HEK293 (cell line): ENCODE data around the gene HBZ.

ENCODE experiments used
- HOXA7 ChIP-seq: sonication (generic); formaldehyde crosslinking; IDR thresholded peaks from 2 replicates; pipeline ENCODE4 v1.8.1; 2022; ENCODE audit warnings: missing genetic modification reagents, borderline replicate concordance
- KLF16 ChIP-seq: fragments of 450-650 bp; formaldehyde crosslinking; IDR thresholded peaks from 2 replicates; pipeline ENCODE4 v1.5.1; 2017; ENCODE audit warnings: missing biosample characterization, missing genetic modification characterization
- SCRT2 ChIP-seq: fragments of 450-650 bp; formaldehyde crosslinking; IDR thresholded peaks from 2 replicates; pipeline ENCODE4 v1.5.1; 2016; ENCODE audit warnings: missing biosample characterization, missing genetic modification characterization
- ZBTB8A ChIP-seq: fragments of 450-650 bp; formaldehyde crosslinking; IDR thresholded peaks from 2 replicates; pipeline ENCODE4 v1.5.1; 2016; ENCODE audit warnings: missing biosample characterization, missing genetic modification characterization
- ZNF146 ChIP-seq: fragments of 450-650 bp; formaldehyde crosslinking; IDR thresholded peaks from 2 replicates; pipeline ENCODE4 v1.5.1; 2016; ENCODE audit warnings: missing biosample characterization, missing genetic modification characterization
- ZNF169 ChIP-seq: fragments of 450-650 bp; formaldehyde crosslinking; IDR thresholded peaks from 2 replicates; pipeline ENCODE4 v1.5.1; 2016; ENCODE audit warnings: missing biosample characterization, missing genetic modification characterization
- ZNF23 ChIP-seq: fragments of 450-650 bp; formaldehyde crosslinking; IDR thresholded peaks from 2 replicates; pipeline ENCODE4 v1.5.1; 2016; ENCODE audit warnings: missing biosample characterization, missing genetic modification characterization, borderline replicate concordance
- ZNF274 ChIP-seq, 2 experiments: fragments of 200-500 bp in 1 of 2; fragments of 450-650 bp in 1 of 2; sonication (Bioruptor generic) in 1 of 2; formaldehyde crosslinking in 1 of 2; IDR thresholded peaks; 2 replicates each; pipeline versions ENCODE4 v1.5.1 to v1.6.1; 2014 to 2016; ENCODE audit warnings: borderline replicate concordance in 1 of 2, inconsistent platforms in 1 of 2, low read length in 1 of 2, missing biosample characterization in 1 of 2, missing genetic modification characterization in 1 of 2
- ZNF654 ChIP-seq: fragments of 450-650 bp; formaldehyde crosslinking; IDR thresholded peaks from 2 replicates; pipeline ENCODE4 v1.5.1; 2016; ENCODE audit warnings: low read depth, missing biosample characterization, missing genetic modification characterization
- ZNF776 ChIP-seq: fragments of 450-650 bp; formaldehyde crosslinking; IDR thresholded peaks from 2 replicates; pipeline ENCODE4 v1.5.0; 2017; ENCODE audit warnings: missing biosample characterization, missing genetic modification characterization, borderline replicate concordance
- TF ChIP-seq, protein P1 (sequence below): fragments of 450-650 bp; formaldehyde crosslinking; IDR thresholded peaks from 2 replicates; pipeline ENCODE4 v1.5.1; 2016; ENCODE audit warnings: missing biosample characterization, missing genetic modification characterization
- TF ChIP-seq, protein P2 (sequence below): fragments of 450-650 bp; formaldehyde crosslinking; IDR thresholded peaks from 2 replicates; pipeline ENCODE4 v1.5.1; 2016; ENCODE audit warnings: missing biosample characterization, missing genetic modification characterization

DNA sequence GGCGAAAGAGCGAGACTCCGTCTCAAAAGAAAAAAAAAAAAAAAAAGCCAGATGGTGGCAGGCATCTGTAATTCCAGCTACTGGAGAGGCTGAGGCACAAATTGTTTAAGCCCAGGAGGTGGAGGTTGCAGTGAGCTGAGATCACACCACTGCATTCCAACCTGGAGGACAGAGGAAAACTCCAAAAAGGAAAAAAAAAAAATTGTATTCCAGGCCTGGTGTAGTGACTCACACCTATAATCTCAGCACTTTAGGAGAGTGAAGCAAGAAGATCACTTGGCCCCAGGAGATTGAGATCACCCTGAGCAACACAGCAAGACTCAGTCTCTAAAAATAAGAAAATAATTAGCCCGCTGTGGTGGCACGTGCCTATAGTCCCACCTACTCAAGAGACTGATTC, 47.9 kb downstream of the HBZ start:
- TF ChIP-seq SCRT2 (no peak), ZNF274 (IDR thresholded peaks at IDR 0.05; ENCODE audit: low read length) (no peak), ZNF274 (tag by site-specific recombination; IDR thresholded peaks at IDR 0.05; ENCODE audit: borderline replicate concordance) (no peak), ZNF169 (tag by site-specific recombination) (no peak), KLF16 (tag by site-specific recombination) (no peak), ZBTB8A (tag by site-specific recombination) (no peak), ZNF146 (no peak), HOXA7 (CRISPR knock-in tag) (no peak), ZNF654 (tag by site-specific recombination) (no peak), ZNF23 (no peak), ZNF776 (tag by site-specific recombination) (no peak)
- TF ChIP-seq, protein P1, sequence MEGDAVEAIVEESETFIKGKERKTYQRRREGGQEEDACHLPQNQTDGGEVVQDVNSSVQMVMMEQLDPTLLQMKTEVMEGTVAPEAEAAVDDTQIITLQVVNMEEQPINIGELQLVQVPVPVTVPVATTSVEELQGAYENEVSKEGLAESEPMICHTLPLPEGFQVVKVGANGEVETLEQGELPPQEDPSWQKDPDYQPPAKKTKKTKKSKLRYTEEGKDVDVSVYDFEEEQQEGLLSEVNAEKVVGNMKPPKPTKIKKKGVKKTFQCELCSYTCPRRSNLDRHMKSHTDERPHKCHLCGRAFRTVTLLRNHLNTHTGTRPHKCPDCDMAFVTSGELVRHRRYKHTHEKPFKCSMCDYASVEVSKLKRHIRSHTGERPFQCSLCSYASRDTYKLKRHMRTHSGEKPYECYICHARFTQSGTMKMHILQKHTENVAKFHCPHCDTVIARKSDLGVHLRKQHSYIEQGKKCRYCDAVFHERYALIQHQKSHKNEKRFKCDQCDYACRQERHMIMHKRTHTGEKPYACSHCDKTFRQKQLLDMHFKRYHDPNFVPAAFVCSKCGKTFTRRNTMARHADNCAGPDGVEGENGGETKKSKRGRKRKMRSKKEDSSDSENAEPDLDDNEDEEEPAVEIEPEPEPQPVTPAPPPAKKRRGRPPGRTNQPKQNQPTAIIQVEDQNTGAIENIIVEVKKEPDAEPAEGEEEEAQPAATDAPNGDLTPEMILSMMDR (tag by site-specific recombination), result no peak
- TF ChIP-seq, protein P2, sequence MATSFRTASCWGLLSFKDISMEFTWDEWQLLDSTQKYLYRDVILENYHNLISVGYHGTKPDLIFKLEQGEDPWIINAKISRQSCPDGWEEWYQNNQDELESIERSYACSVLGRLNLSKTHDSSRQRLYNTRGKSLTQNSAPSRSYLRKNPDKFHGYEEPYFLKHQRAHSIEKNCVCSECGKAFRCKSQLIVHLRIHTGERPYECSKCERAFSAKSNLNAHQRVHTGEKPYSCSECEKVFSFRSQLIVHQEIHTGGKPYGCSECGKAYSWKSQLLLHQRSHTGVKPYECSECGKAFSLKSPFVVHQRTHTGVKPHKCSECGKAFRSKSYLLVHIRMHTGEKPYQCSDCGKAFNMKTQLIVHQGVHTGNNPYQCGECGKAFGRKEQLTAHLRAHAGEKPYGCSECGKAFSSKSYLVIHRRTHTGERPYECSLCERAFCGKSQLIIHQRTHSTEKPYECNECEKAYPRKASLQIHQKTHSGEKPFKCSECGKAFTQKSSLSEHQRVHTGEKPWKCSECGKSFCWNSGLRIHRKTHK, result no peak
